SK-N-SH (cell line): ENCODE results near the gene C3orf22. TPM values are rescaled to one million over a fixed set of nuclear protein-coding genes. Genes with fewer than 3 reads are reported as not detected.

Source experiments
- CTCF ChIA-PET: fragments of 300-600, 350-600 bp; formaldehyde crosslinking; extraction: SDS; loops from one replicate; lab custom pipeline; 2021; lab: Yijun Ruan, JAX
- POLR2A ChIA-PET: fragments of 350-600 bp; sonication (Branson Sonifier 250); formaldehyde crosslinking; extraction: SDS; loops from one replicate; lab custom pipeline; 2020; ENCODE audit warnings: antibody characterized with exemption, inconsistent platforms; lab: Yijun Ruan, JAX
- DNase-seq: peaks from one replicate; pipeline ENCODE4 v3.0.0; 2012
- H2AFZ ChIP-seq: fragments of 200-600 bp; sonication (generic); 2 replicates; pipeline ENCODE4 v1.8.1; 2016; ENCODE audit warnings: antibody characterized with exemption, mild to moderate bottlenecking, low read depth
- H3F3A ChIP-seq: fragments of 200-600 bp; sonication (generic); replicated peaks from 2 replicates; pipeline ENCODE3; 2016; ENCODE audit warnings: antibody characterized with exemption, mild to moderate bottlenecking; ENCODE audit not compliant: insufficient read depth
- H3K27ac ChIP-seq, 2 experiments: fragments of 200-500 bp in 1 of 2; fragments of 200-600 bp in 1 of 2; sonication (Bioruptor generic) in 1 of 2; sonication (generic), shearing (Covaris generic) in 1 of 2; 2 replicates each; pipeline versions ENCODE4 v1.5.1 to v1.6.1; 2014 to 2016; ENCODE audit warnings: low read depth in 2 of 2, inconsistent platforms in 1 of 2, low read length in 1 of 2, mild to moderate bottlenecking in 1 of 2, mixed read lengths in 1 of 2
- H3K27me3 ChIP-seq: fragments of 200-600 bp; sonication (generic), shearing (Covaris generic); 2 replicates; pipeline ENCODE4 v1.6.1; 2016; ENCODE audit warnings: mixed run types; ENCODE audit not compliant: insufficient read depth
- H3K36me3 ChIP-seq, 2 experiments: fragments of 200-500 bp in 1 of 2; fragments of 200-600 bp in 1 of 2; sonication (Bioruptor generic) in 1 of 2; sonication (generic) in 1 of 2; replicated peaks in 1 of 2; 2 replicates each; pipeline versions ENCODE3 to v1.5.1; 2014 to 2016; ENCODE audit warnings: low read length in 1 of 2, mild to moderate bottlenecking in 1 of 2; ENCODE audit not compliant: insufficient read depth in 2 of 2, control insufficient read depth in 1 of 2
- H3K4me1 ChIP-seq, 2 experiments: fragments of 200-500 bp in 1 of 2; fragments of 200-600 bp in 1 of 2; sonication (Bioruptor generic) in 1 of 2; sonication (generic), shearing (Covaris generic) in 1 of 2; 2 replicates each; pipeline versions ENCODE4 v1.5.1 to v1.6.1; 2014 to 2016; ENCODE audit warnings: low read depth in 1 of 2, low read length in 1 of 2, mixed run types in 1 of 2; ENCODE audit not compliant: insufficient read depth in 2 of 2, control insufficient read depth in 1 of 2
- H3K4me2 ChIP-seq: fragments of 200-600 bp; sonication (generic), shearing (Covaris generic); 2 replicates; pipeline ENCODE4 v1.6.1; 2017; ENCODE audit warnings: mixed run types
- H3K4me3 ChIP-seq, 2 experiments: fragments of 200-500 bp in 1 of 2; fragments of 200-600 bp in 1 of 2; sonication (Bioruptor generic) in 1 of 2; sonication (generic), shearing (Covaris generic) in 1 of 2; 2 replicates each; pipeline versions ENCODE4 v1.5.1 to v1.8.1; 2014 to 2016; ENCODE audit warnings: low read depth in 2 of 2, inconsistent platforms in 1 of 2, low read length in 1 of 2, mild to moderate bottlenecking in 1 of 2, mixed read lengths in 1 of 2, moderate library complexity in 1 of 2
- H3K79me2 ChIP-seq: fragments of 200-600 bp; sonication (generic); 2 replicates; pipeline ENCODE4 v1.8.1; 2017; ENCODE audit warnings: mild to moderate bottlenecking; ENCODE audit not compliant: insufficient read depth
- H3K9ac ChIP-seq: fragments of 200-600 bp; sonication (generic); 2 replicates; pipeline ENCODE4 v1.6.1; 2017; ENCODE audit warnings: mixed run types
- H3K9me2 ChIP-seq: fragments of 200-600 bp; sonication (generic); 2 replicates; pipeline ENCODE4 v1.6.1; 2017; ENCODE audit warnings: mixed run types
- H3K9me3 ChIP-seq: fragments of 200-600 bp; sonication (generic); 2 replicates; pipeline ENCODE4 v1.6.1; 2017; ENCODE audit warnings: mixed run types, mild to moderate bottlenecking, moderate library complexity
- H4K20me1 ChIP-seq: fragments of 200-600 bp; sonication (generic); 2 replicates; pipeline ENCODE4 v1.6.1; 2017; ENCODE audit warnings: mild to moderate bottlenecking, mixed run types; ENCODE audit not compliant: insufficient read depth
- CHD2 ChIP-seq: fragments of 150-350 bp; IDR thresholded peaks from 2 replicates; pipeline ENCODE4 v1.6.1; 2018; ENCODE audit warnings: low read length; ENCODE audit not compliant: partially characterized antibody
- EP300 ChIP-seq, 2 experiments: IDR thresholded peaks; 2 replicates each; pipeline versions ENCODE4 v1.4.0 to v1.6.1; 2012; ENCODE audit warnings: borderline replicate concordance in 1 of 2, low read depth in 1 of 2, low read length in 1 of 2
- EZH2phosphoT487 ChIP-seq: fragments of 200-600 bp; sonication (generic); IDR thresholded peaks from 2 replicates; pipeline ENCODE4 v1.6.1; 2017; ENCODE audit warnings: low read depth, mixed run types, mild to moderate bottlenecking, antibody characterized with exemption, moderate library complexity, borderline replicate concordance
- FOXJ3 ChIP-seq: sonication (generic); formaldehyde crosslinking; IDR thresholded peaks from 2 replicates; pipeline ENCODE4 v1.5.1; 2020; ENCODE audit warnings: mild to moderate bottlenecking, missing genetic modification reagents
- FOXM1 ChIP-seq: IDR thresholded peaks from 2 replicates; pipeline ENCODE4 v1.4.0; 2012; ENCODE audit warnings: low read depth, mild to moderate bottlenecking
- GABPA ChIP-seq: IDR thresholded peaks from 2 replicates; pipeline ENCODE4 v1.4.0; 2012; ENCODE audit warnings: low read depth, mild to moderate bottlenecking
- JUND ChIP-seq: IDR thresholded peaks from 2 replicates; pipeline ENCODE4 v1.4.0; 2012
- MEF2A ChIP-seq: IDR thresholded peaks from 2 replicates; pipeline ENCODE4 v1.4.0; 2012; ENCODE audit warnings: low read depth, borderline replicate concordance
- NFIC ChIP-seq: IDR thresholded peaks from 2 replicates; pipeline ENCODE4 v1.4.0; 2012; ENCODE audit warnings: borderline replicate concordance
- NRF1 ChIP-seq: IDR thresholded peaks from 2 replicates; pipeline ENCODE4 v1.6.1; 2012; ENCODE audit warnings: low read depth, mild to moderate bottlenecking, low read length
- RAD21 ChIP-seq: IDR thresholded peaks from 2 replicates; pipeline ENCODE4 v1.6.1; 2012; ENCODE audit warnings: mild to moderate bottlenecking, low read length
- RFX5 ChIP-seq: IDR thresholded peaks from 2 replicates; pipeline ENCODE4 v1.6.1; 2012; ENCODE audit warnings: mild to moderate bottlenecking, improper control_type of control experiment, low read length
- SIN3A ChIP-seq: IDR thresholded peaks from 2 replicates; pipeline ENCODE4 v1.6.1; 2012; ENCODE audit warnings: low read depth, mild to moderate bottlenecking, low read length, moderate library complexity, borderline replicate concordance
- TAF1 ChIP-seq: IDR thresholded peaks from 2 replicates; pipeline ENCODE4 v1.6.1; 2012; ENCODE audit warnings: low read depth, mild to moderate bottlenecking, low read length, moderate library complexity, borderline replicate concordance
- TEAD4 ChIP-seq: IDR thresholded peaks from 2 replicates; pipeline ENCODE4 v1.4.0; 2012; ENCODE audit warnings: mild to moderate bottlenecking, borderline replicate concordance; ENCODE audit not compliant: insufficient read depth
- YY1 ChIP-seq: IDR thresholded peaks from 2 replicates; pipeline ENCODE4 v1.4.0; 2012; ENCODE audit warnings: low read depth, mild to moderate bottlenecking
- WGBS: methylation state at CpG from one replicate; pipeline ENCODE4 v1.1.6; 2017; ENCODE audit warnings: low lambda C conversion rate; 5-methylcytosine and 5-hydroxymethylcytosine counted together
- polyA plus RNA-seq, 3 experiments: library from polyadenylated mRNA; depleted of rRNA; stranded (reverse); fragments of >200 nt; gene quantifications; 2 replicates each; pipeline ENCODE4 v1.2.3, GENCODE V29; 2012
- TF ChIP-seq, protein P1 (sequence below): IDR thresholded peaks from 2 replicates; pipeline ENCODE4 v1.4.0; 2012; ENCODE audit warnings: low read depth, borderline replicate concordance
- TF ChIP-seq, protein P2 (sequence below): IDR thresholded peaks from 2 replicates; pipeline ENCODE4 v1.6.1; 2012; ENCODE audit warnings: mild to moderate bottlenecking, low read depth, low read length, moderate library complexity

C3orf22 gene
- polyA plus RNA-seq, 1 of the 3 experiments (the other 2 are of a cell fraction), result not detected

DNA sequence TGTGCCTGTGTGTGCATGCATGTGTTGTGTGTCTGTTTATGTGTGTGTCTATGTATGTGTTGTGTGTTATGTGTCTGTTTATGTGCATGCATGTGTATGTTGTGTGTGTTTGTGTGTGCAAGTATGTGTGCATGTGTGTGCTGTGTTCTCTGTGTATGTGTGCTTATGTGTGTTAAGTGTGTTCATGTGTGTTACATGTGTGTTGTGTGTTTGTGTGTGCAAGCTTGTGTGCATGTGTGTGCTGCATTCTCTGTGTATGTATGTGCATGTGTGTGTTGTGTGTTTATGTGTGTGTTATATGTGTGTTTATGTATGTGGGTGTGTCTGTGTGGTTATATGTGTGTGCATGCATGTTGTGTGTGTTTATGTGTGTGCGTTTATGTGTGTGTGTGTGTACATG is 56.1 kb downstream of the C3orf22 start:
- Histone ChIP-seq H3K9ac (no peak overlapping the region), H3K27me3 (peaks cover 10% of the 10 kb centered on the region; the same call in 1 of the 2 replicates), H3F3A (peaks cover 11% of the 10 kb centered on the region), H3K36me3 (no peaks in the 10 kb centered on the region), H2AFZ (no peak overlapping the region), H3K9me2 (no peaks in the 10 kb centered on the region), H3K27ac (no peak overlapping the region), H3K4me3 (no peak overlapping the region), H3K9me3 (no peaks in the 10 kb centered on the region), H4K20me1 (no peaks in the 10 kb centered on the region), H3K4me2 (no peak overlapping the region), H3K79me2 (no peaks in the 10 kb centered on the region), H3K4me1 (no peaks in the 10 kb centered on the region)
- CTCF ChIA-PET, result no interaction called here
- DNase-seq, result no peak
- TF ChIP-seq EP300 (IDR thresholded peaks at IDR 0.05; ENCODE audit: borderline replicate concordance in 1 of 2, low read depth in 1 of 2, low read length in 1 of 2) (no peak), MEF2A (no peak), TAF1 (no peak), TEAD4 (no peak), RFX5 (no peak), FOXJ3 (no peak), JUND (no peak), FOXM1 (no peak), NRF1 (no peak), CHD2 (no peak), GABPA (no peak)
- TF ChIP-seq, protein P1, sequence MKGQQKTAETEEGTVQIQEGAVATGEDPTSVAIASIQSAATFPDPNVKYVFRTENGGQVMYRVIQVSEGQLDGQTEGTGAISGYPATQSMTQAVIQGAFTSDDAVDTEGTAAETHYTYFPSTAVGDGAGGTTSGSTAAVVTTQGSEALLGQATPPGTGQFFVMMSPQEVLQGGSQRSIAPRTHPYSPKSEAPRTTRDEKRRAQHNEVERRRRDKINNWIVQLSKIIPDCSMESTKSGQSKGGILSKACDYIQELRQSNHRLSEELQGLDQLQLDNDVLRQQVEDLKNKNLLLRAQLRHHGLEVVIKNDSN, result no peak
- WGBS, result 25% methylated on average over 1 of the region's 1 CpG
- POLR2A ChIA-PET, result no interaction called here

DNA sequence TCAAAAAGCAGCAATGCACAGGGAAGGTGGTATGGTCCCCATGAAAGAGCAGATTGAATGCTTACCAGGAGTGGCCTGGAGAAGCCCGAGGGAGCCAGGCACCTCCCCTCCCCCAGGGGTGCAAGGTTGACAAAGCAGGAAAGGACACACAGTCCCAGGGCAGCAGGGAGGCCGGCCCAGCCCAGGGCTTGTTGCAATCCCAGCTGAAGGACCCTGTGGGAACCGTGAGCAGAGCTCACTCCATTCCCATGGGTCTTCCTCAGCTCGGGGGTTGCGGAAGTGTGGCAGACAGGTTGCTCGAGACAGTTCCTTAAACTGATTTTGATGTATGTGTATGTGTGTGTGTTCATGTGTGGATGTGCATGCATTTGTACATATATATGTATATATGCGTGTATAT is 57.0 kb downstream of the C3orf22 start:
- H3K79me2 ChIP-seq, result no peaks in the 10 kb centered on the region
- no peaks in the 10 kb centered on the region for H4K20me1 ChIP-seq
- H3K4me1 ChIP-seq, result no peaks in the 10 kb centered on the region
- no peak for DNase-seq
- H3K36me3 ChIP-seq, result no peaks in the 10 kb centered on the region
- no peak for TF ChIP-seq EZH2phosphoT487
- peaks cover 11% of the 10 kb centered on the region for H3F3A ChIP-seq
- H2AFZ ChIP-seq, result no peak overlapping the region
- H3K27ac ChIP-seq, result no peak overlapping the region
- POLR2A ChIA-PET, result no interaction called here
- H3K9me3 ChIP-seq, result no peaks in the 10 kb centered on the region
- CTCF ChIA-PET, result no interaction called here
- peaks cover 6% of the 10 kb centered on the region; the same call in 1 of the 2 replicates for H3K27me3 ChIP-seq
- no peak overlapping the region for H3K4me2 ChIP-seq
- no peak overlapping the region for H3K4me3 ChIP-seq
- H3K9me2 ChIP-seq, result no peaks in the 10 kb centered on the region
- WGBS, result 63% methylated on average over 6 of the region's 7 CpGs
- H3K9ac ChIP-seq, result no peak overlapping the region

DNA sequence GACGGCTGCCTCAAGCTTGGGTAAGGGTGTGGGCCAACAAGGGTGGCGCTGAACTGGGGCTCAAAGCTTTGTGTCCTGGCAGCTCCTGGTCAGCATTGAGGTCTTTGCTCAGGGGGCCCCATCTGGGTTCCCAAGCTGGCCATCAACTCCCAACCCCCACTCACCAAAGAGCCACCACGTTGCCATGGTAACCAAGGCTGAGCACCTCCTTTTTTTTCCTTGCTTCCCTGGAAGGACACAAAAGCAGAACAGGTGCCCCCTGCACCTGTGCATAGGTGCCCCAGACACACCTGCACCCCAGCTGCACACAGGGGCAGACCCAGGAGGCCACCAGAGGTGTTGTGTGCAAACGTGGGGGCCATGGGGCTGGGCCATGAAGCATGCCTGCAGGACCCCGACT is 57.7 kb downstream of the C3orf22 start:
- Histone ChIP-seq H3F3A (peaks cover 11% of the 10 kb centered on the region), H3K9ac (no peak overlapping the region), H3K79me2 (no peaks in the 10 kb centered on the region), H2AFZ (no peak overlapping the region), H3K9me3 (no peaks in the 10 kb centered on the region), H3K36me3 (no peaks in the 10 kb centered on the region), H4K20me1 (no peaks in the 10 kb centered on the region), H3K4me2 (no peak overlapping the region), H3K4me1 (no peaks in the 10 kb centered on the region), H3K9me2 (no peaks in the 10 kb centered on the region), H3K27me3 (no peaks in the 10 kb centered on the region; the same call in 1 of the 2 replicates), H3K4me3 (no peak overlapping the region), H3K27ac (no peak overlapping the region)
- ChIA-PET CTCF (no interaction called here), POLR2A (no interaction called here)
- DNase-seq, result no peak
- WGBS, result 28% methylated on average over 3 of the region's 5 CpGs
- TF ChIP-seq, protein P2, sequence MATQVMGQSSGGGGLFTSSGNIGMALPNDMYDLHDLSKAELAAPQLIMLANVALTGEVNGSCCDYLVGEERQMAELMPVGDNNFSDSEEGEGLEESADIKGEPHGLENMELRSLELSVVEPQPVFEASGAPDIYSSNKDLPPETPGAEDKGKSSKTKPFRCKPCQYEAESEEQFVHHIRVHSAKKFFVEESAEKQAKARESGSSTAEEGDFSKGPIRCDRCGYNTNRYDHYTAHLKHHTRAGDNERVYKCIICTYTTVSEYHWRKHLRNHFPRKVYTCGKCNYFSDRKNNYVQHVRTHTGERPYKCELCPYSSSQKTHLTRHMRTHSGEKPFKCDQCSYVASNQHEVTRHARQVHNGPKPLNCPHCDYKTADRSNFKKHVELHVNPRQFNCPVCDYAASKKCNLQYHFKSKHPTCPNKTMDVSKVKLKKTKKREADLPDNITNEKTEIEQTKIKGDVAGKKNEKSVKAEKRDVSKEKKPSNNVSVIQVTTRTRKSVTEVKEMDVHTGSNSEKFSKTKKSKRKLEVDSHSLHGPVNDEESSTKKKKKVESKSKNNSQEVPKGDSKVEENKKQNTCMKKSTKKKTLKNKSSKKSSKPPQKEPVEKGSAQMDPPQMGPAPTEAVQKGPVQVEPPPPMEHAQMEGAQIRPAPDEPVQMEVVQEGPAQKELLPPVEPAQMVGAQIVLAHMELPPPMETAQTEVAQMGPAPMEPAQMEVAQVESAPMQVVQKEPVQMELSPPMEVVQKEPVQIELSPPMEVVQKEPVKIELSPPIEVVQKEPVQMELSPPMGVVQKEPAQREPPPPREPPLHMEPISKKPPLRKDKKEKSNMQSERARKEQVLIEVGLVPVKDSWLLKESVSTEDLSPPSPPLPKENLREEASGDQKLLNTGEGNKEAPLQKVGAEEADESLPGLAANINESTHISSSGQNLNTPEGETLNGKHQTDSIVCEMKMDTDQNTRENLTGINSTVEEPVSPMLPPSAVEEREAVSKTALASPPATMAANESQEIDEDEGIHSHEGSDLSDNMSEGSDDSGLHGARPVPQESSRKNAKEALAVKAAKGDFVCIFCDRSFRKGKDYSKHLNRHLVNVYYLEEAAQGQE, result no peak
- TF ChIP-seq GABPA (no peak), EZH2phosphoT487 (no peak), NFIC (no peak), SIN3A (no peak), RFX5 (no peak), TEAD4 (no peak), RAD21 (no peak), YY1 (no peak)
